H1 (cell line): ENCODE measurements around the gene RFLNA. TPM values are rescaled to one million over a fixed set of nuclear protein-coding genes. Genes with fewer than 3 reads are reported as not detected.

Experiments
- YY1 ChIP-seq: IDR thresholded peaks from 2 replicates; pipeline ENCODE4 v1.6.1; 2011; ENCODE audit warnings: low read depth, mild to moderate bottlenecking, low read length
- polyA plus RNA-seq, 7 experiments: library from polyadenylated mRNA; depleted of rRNA in 3 of 7; stranded (reverse) in 5 of 7; unstranded in 2 of 7; fragments of >200 nt in 5 of 7; fragments of 200-250 nt in 2 of 7; gene quantifications; 1 replicate in 5 of 7; 2 replicates in 1 of 7; 4 replicates in 1 of 7; pipeline versions ENCODE4 v1.2.1 to v1.2.3, GENCODE V29; 2011 to 2013; ENCODE audit warnings: missing spikeins in 2 of 7, mixed read lengths in 2 of 7
- total RNA-seq: library from RNA; stranded (reverse); fragmentation: NEBNext Ultra II Directional; extraction: Animal tissue kit (Norgen Biotek cat#: 25700); gene quantifications from 2 replicates; pipeline ENCODE4 v1.2.1, GENCODE V29; 2021

The RFLNA gene
- total and polyA plus RNA-seq, 2 of the 8 experiments (the other 6 are each of a cell fraction or from before 2014, with no cell fraction given) = 6.4 to 6.6 TPM

- no peak for TF ChIP-seq YY1
Observed at GRCh38 chr12:124247331-124247730, 47.6 kb upstream of the RFLNA start (continued).
